ENCODE results near the gene ZNF326. TPM values are rescaled to one million over a fixed set of nuclear protein-coding genes. Genes with fewer than 3 reads are reported as not detected.

Gene ZNF326
- total RNA-seq, 2 donors from 2014 or later: 24.1 to 28.7 TPM

DNA sequence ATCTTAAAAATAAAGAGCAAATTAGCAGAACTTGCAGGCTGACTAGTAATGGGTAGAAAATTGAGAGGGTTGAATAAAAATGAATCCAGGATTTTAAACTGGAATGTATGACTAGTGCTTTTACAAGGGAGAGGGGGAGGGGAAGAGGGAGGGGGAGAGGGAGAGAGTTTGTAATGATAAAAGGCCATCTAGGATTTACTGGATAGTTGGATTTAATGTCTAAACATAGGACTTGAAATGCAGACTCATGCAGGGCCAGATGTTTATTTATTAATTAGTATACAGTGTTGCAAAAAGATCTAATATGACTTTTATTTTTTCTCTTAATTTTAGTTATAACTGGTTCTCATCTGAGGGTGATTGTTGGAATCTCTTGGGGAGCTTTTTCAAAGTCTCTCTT is 4.3 kb downstream of the ZNF326 start:
- H3K27me3 ChIP-seq: no peaks in the 10 kb centered on the region
- intact Hi-C loops (cut with DNase I): no loop called here
- DNase-seq: no peak
- H3K9me3 ChIP-seq: no peaks in the 10 kb centered on the region
- TF ChIP-seq, protein P1, sequence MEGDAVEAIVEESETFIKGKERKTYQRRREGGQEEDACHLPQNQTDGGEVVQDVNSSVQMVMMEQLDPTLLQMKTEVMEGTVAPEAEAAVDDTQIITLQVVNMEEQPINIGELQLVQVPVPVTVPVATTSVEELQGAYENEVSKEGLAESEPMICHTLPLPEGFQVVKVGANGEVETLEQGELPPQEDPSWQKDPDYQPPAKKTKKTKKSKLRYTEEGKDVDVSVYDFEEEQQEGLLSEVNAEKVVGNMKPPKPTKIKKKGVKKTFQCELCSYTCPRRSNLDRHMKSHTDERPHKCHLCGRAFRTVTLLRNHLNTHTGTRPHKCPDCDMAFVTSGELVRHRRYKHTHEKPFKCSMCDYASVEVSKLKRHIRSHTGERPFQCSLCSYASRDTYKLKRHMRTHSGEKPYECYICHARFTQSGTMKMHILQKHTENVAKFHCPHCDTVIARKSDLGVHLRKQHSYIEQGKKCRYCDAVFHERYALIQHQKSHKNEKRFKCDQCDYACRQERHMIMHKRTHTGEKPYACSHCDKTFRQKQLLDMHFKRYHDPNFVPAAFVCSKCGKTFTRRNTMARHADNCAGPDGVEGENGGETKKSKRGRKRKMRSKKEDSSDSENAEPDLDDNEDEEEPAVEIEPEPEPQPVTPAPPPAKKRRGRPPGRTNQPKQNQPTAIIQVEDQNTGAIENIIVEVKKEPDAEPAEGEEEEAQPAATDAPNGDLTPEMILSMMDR (IDR thresholded peaks at IDR 0.05): no peak
- TF ChIP-seq POLR2A (IDR thresholded peaks at IDR 0.05): no peak
- H3K4me1 ChIP-seq: peaks cover 55% of the 10 kb centered on the region
- ATAC-seq: no peak
- H3K27ac ChIP-seq: peak overlapping the region in 1 of 4 donors; percentile 23
- no peaks in the 10 kb centered on the region for H3K36me3 ChIP-seq (replicated peaks in 1 of 2; ENCODE audit: insufficient read depth in 1 of 2, low read depth in 2 of 2)
- H3K4me3 ChIP-seq: no peak overlapping the region

DNA sequence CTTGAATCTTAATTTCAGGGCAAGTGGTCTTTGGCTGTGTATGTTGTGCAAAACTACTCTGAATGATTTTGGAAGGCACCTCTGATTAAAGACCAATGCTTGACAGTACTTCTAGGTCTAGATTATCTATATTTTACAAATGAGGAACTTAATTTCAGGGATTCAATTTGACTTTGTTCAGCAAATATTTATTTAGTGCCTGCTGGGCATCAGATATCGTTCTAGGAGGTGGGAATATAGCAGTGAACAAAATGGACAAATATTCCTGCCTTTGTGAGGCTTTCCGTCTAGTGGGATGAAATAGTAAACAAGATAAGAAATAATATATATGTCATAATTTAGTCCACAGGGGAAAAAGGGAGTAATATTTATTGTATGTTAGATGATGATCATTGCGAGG is 4.7 kb downstream of the ZNF326 start:
- intact Hi-C loops (cut with DNase I): no loop called here
- H3K27me3 ChIP-seq: no peaks in the 10 kb centered on the region
- WGBS, 2 donors: 49 to 50% methylated on average over 3 of the region's 3 CpGs
- DNase-seq (no peak), ATAC-seq (no peak)
- no peak for TF ChIP-seq POLR2A (IDR thresholded peaks at IDR 0.05)
- TF ChIP-seq, protein P1 (IDR thresholded peaks at IDR 0.05): no peak
- H3K9me3 ChIP-seq: no peaks in the 10 kb centered on the region
- H3K4me3 ChIP-seq: no peak overlapping the region
- no peaks in the 10 kb centered on the region for H3K36me3 ChIP-seq (replicated peaks in 1 of 2; ENCODE audit: insufficient read depth in 1 of 2, low read depth in 2 of 2)
- peak overlapping the region in 1 of 4 donors; percentile 23 for H3K27ac ChIP-seq
- peaks cover 57% of the 10 kb centered on the region for H3K4me1 ChIP-seq

DNA sequence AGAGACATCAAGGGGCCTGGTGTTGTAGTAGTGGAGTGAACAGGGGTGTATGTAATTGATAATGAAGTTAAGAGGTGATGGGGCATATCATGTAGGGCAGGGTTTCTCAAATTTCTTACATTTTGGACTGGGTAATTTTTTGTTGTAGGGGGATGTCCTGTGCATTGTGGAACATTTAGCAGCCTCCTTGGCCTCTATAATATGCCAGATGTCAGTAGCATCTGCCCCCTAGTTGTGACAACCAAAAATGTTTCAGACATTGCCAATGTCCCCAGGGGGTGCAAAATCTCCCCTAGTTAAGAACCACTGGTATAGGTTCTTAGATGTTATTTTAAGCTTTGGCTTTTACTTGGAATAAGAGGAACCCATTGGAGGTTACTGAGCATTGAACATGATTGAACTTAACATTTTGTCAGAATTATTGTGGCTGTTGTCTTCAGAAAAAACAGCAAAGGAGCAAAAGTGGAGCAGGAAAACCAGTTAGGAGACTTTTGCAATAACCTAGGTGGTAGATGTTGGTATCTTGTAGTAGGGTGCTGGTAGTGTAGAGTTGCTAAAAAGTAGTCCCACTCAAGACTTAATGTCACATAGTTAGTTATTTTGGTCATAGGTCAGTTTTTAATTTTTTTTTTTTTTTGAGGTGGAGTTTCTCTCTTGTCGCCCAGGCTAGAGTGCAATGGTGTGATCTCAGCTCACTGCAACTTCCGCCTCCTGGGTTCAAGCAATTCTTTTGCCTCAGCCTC is 6.2 kb downstream of the ZNF326 start:
- peaks cover 0 to 8% of the 10 kb centered on the region in 2 donors for H3K36me3 ChIP-seq (replicated peaks in 1 of 2; ENCODE audit: insufficient read depth in 1 of 2, low read depth in 2 of 2)
- ATAC-seq: no peak
- H3K9me3 ChIP-seq: no peaks in the 10 kb centered on the region
- peaks cover 57% of the 10 kb centered on the region for H3K4me1 ChIP-seq
- WGBS, 2 donors: 93 to 97% methylated on average over 2 of the region's 2 CpGs
- H3K27me3 ChIP-seq: no peaks in the 10 kb centered on the region
- no peak overlapping the region for H3K4me3 ChIP-seq
- no peak overlapping the region for H3K27ac ChIP-seq
- intact Hi-C loops (cut with DNase I): no loop called here
- DNase-seq: no peak
- no peak for TF ChIP-seq POLR2A (IDR thresholded peaks at IDR 0.05)
- TF ChIP-seq, protein P1 (IDR thresholded peaks at IDR 0.05): no peak

DNA sequence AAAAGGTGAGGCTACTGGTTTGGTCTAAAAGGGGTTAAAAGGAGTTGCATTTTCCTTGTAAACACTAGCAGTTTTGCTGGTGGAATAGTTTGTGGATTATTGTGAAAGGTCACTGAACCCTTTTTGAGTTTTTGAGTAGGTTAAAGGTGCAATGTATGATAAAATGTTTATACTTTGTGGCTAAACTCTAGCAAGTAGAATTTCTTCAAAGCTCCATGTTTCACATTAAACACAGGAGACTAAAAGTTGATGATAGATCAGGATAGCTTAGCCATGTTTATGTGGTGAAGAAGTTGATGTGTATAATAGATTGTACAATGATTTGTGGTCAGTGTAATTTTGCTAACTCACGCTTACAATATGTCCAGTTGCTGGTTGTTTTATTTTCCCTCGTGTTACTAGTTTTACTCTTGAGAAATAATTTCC is 13.1 kb downstream of the ZNF326 start:
- intact Hi-C loops (cut with DNase I): no loop called here
- Histone ChIP-seq H3K4me3 (no peak overlapping the region), H3K4me1 (peaks cover 30% of the 10 kb centered on the region), H3K9me3 (no peaks in the 10 kb centered on the region), H3K27ac (no peak overlapping the region), H3K27me3 (no peaks in the 10 kb centered on the region), H3K36me3 (replicated peaks in 1 of 2; ENCODE audit: insufficient read depth in 1 of 2, low read depth in 2 of 2) (peaks cover 0 to 19% of the 10 kb centered on the region in 2 donors)
- DNase-seq (no peak), ATAC-seq (no peak)
- 65 to 70% methylated on average over 2 of the region's 2 CpGs for WGBS, 2 donors
- TF ChIP-seq POLR2A (IDR thresholded peaks at IDR 0.05): no peak
- TF ChIP-seq, protein P1 (IDR thresholded peaks at IDR 0.05): no peak

DNA sequence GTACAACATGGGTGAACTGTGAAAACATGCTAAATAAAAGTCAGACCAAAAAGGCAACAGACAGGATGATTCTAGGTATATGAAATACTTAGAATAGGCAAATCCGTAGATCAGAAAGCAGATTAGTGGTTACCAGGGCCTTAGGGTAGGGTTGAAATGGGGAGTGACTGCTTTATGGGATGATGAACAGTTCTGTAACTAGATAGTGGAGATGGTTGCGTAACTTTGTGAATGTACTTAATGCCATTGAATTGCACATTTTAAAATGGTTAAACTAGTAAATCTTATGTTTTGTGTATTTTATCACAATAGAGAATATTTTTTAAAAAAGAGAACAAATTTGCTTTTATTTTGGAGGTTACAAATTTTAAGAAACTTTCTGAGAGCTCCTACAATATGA is 17.4 kb downstream of the ZNF326 start:
- no peaks in the 10 kb centered on the region for H3K9me3 ChIP-seq
- intact Hi-C loops (cut with DNase I): no loop called here

More for the DNA sequence above, 17.4 kb downstream of the ZNF326 start:
- peaks cover 0 to 34% of the 10 kb centered on the region in 2 donors for H3K36me3 ChIP-seq (replicated peaks in 1 of 2; ENCODE audit: insufficient read depth in 1 of 2, low read depth in 2 of 2)
- no peak overlapping the region for H3K4me3 ChIP-seq
- ATAC-seq: no peak
- H3K4me1 ChIP-seq: peaks cover 19% of the 10 kb centered on the region
- TF ChIP-seq POLR2A (IDR thresholded peaks at IDR 0.05): no peak
- DNase-seq: no peak
- H3K27me3 ChIP-seq: no peaks in the 10 kb centered on the region
- H3K27ac ChIP-seq: no peak overlapping the region
- WGBS, 2 donors: 87 to 99% methylated on average over 2 of the region's 2 CpGs
